K562 (cell line): ENCODE results near the gene GRM5. TPM values are rescaled to one million over a fixed set of nuclear protein-coding genes. Genes with fewer than 3 reads are reported as not detected.
A peak's percentile ranks its signal among the peaks of the same experiment; 100 is the strongest.

Source experiments
- DEAF1 ChIP-seq: fragments of 450-650 bp; formaldehyde crosslinking; IDR thresholded peaks from 2 replicates; pipeline ENCODE4 v1.4.0; 2020; ENCODE audit warnings: mild to moderate bottlenecking, moderate library complexity
- HMGXB4 ChIP-seq: sonication (generic); formaldehyde crosslinking; IDR thresholded peaks from 2 replicates; pipeline ENCODE4 v1.8.1; 2023; ENCODE audit warnings: mild to moderate bottlenecking, missing genetic modification reagents
- MGA ChIP-seq: fragments of 450-650 bp; IDR thresholded peaks from 2 replicates; pipeline ENCODE4 v1.6.1; 2016; ENCODE audit warnings: mild to moderate bottlenecking, moderate library complexity
- ZMIZ1 ChIP-seq, 2 experiments: fragments of 150-350 bp in 1 of 2; IDR thresholded peaks; 2 replicates each; pipeline ENCODE4 v1.6.1; 2012 to 2016; ENCODE audit warnings: low read depth in 2 of 2, low read length in 2 of 2, mild to moderate bottlenecking in 1 of 2, moderate library complexity in 1 of 2
- ZNF79 ChIP-seq: fragments of 250-450 bp; sonication (Bioruptor Pico); IDR thresholded peaks from 2 replicates; pipeline ENCODE4 v1.4.0; 2020; ENCODE audit warnings: low read depth, mild to moderate bottlenecking, moderate library complexity
- polyA plus RNA-seq, 8 experiments: library from polyadenylated mRNA; depleted of rRNA in 4 of 8; stranded (reverse) in 5 of 8; unstranded in 3 of 8; fragments of >200 nt; fragmentation: Nextera tagmentation in 2 of 8; fragmentation: Illumina TruSeq in 1 of 8; extraction: Ambion mirVana in 2 of 8; extraction: Trizol in 1 of 8; gene quantifications; 2 replicates each; pipeline versions ENCODE4 v1.2.1 to v1.2.3, GENCODE V29; 2011 to 2014; ENCODE audit warnings: inconsistent platforms in 1 of 8, missing spikeins in 1 of 8
- total RNA-seq, 7 experiments: library from RNA; depleted of rRNA in 6 of 7; stranded (reverse); fragments of >200 nt in 6 of 7; fragmentation: Illumina TruSeq in 2 of 7; extraction: Trizol in 2 of 7; gene quantifications; 2 replicates each; pipeline versions ENCODE4 v1.2.1 to v1.2.3, GENCODE V29; 2011 to 2021; ENCODE audit warnings: low replicate concordance in 1 of 7

GRM5 gene
- total and polyA plus RNA-seq, 9 of the 15 experiments (the other 6 are each of a cell fraction or from before 2014, with no cell fraction given), result not detected

GRCh38 chr11:88484873-88485621 is 580.7 kb downstream of the GRM5 start (continued):
- TF ChIP-seq MGA (peak; percentile 35; the same call in 1 of the 2 replicates), ZMIZ1 (IDR thresholded peaks at IDR 0.05; ENCODE audit: low read depth in 2 of 2, low read length in 2 of 2) (no peak), HMGXB4 (CRISPR knock-in tag) (no peak), DEAF1 (CRISPR knock-in tag) (peak; percentile 28; the same call in 1 of the 2 replicates), ZNF79 (CRISPR knock-in tag) (no peak)
